AG04450 (cell line): ENCODE data around the gene TAS2R40. TPM values are rescaled to one million over a fixed set of nuclear protein-coding genes. Genes with fewer than 3 reads are reported as not detected.

Experiments
- CTCF ChIA-PET: fragments of 300-600, 350-600 bp; formaldehyde crosslinking; extraction: SDS; loops from one replicate; lab custom pipeline; 2022; ENCODE audit warnings: antibody characterized with exemption, inconsistent platforms; lab: Charles Lee
- POLR2A ChIA-PET: fragments of 350-600 bp; formaldehyde crosslinking; extraction: SDS; loops from one replicate; lab custom pipeline; 2021; ENCODE audit warnings: antibody characterized with exemption, inconsistent platforms; lab: Yijun Ruan, JAX
- DNase-seq: peaks from one replicate; pipeline ENCODE4 v3.0.0-alpha.2; 2011; ENCODE audit warnings: low read depth, low spot score
- H3K27ac ChIP-seq: one replicate; pipeline ENCODE4 v1.5.1; 2012; ENCODE audit warnings: low read depth, low read length, control low read depth
- H3K27me3 ChIP-seq: one replicate; pipeline ENCODE4 v1.6.0; 2012; ENCODE audit warnings: low read length; ENCODE audit not compliant: control insufficient read depth, insufficient read depth
- H3K4me3 ChIP-seq: 2 replicates; pipeline ENCODE4 v1.5.1; 2011; ENCODE audit warnings: mild to moderate bottlenecking, low read depth, low read length, control low read depth
- H3K9me3 ChIP-seq: 2 replicates; pipeline ENCODE4 v1.5.1; 2012; ENCODE audit warnings: low read length; ENCODE audit not compliant: control insufficient read depth, insufficient read depth
- CTCF ChIP-seq: IDR thresholded peaks from 2 replicates; pipeline ENCODE4 v1.5.1; 2011; ENCODE audit warnings: low read depth, low read length, control low read depth, inconsistent platforms
- polyA plus RNA-seq: library from polyadenylated mRNA; depleted of rRNA; stranded (reverse); fragments of >200 nt; gene quantifications from 2 replicates; pipeline ENCODE4 v1.2.3, GENCODE V29; 2011

The TAS2R40 gene
- polyA plus RNA-seq, 1 experiment = not detected

- Histone ChIP-seq H3K9me3 (peaks cover 6% of the 10 kb centered on the region; the same call in 1 of the 2 replicates), H3K4me3 (no peak overlapping the region), H3K27me3 (no peaks in the 10 kb centered on the region), H3K27ac (no peak overlapping the region)
- DNase-seq = no peak
- CTCF ChIA-PET = interaction anchor here (1.6 kb wide), 1 partner anchor 21 kb away, joined by 6 read pairs; no protein-coding TSS in a partner anchor
- POLR2A ChIA-PET = no interaction called here
- no peak for TF ChIP-seq CTCF
Observed at GRCh38 chr7:143236408-143236990, 14.7 kb downstream of the TAS2R40 start.

GRCh38 chr7:143237366-143237765 is 15.5 kb downstream of the TAS2R40 start:
- no peak for TF ChIP-seq CTCF

GRCh38 chr7:143238289-143238980 is 16.6 kb downstream of the TAS2R40 start:
- Histone ChIP-seq H3K4me3 (no peak overlapping the region), H3K27ac (no peak overlapping the region), H3K27me3 (no peaks in the 10 kb centered on the region), H3K9me3 (peaks cover 6% of the 10 kb centered on the region; the same call in 1 of the 2 replicates)
- no peak for DNase-seq
- CTCF ChIA-PET = interaction anchor here (1.8 to 3.8 kb wide), 6 partner anchors 12 to 178 kb away, joined by 6 to 132 read pairs (median 55); partner anchors contain the start of gene GSTK1
- POLR2A ChIA-PET = no interaction called here
- TF ChIP-seq CTCF = no peak

More at GRCh38 chr7:143237366-143237765, 15.5 kb downstream of the TAS2R40 start:
- Histone ChIP-seq H3K27me3 (no peaks in the 10 kb centered on the region), H3K9me3 (peaks cover 6% of the 10 kb centered on the region; the same call in 1 of the 2 replicates), H3K4me3 (no peak overlapping the region), H3K27ac (no peak overlapping the region)
- POLR2A ChIA-PET = no interaction called here
- CTCF ChIA-PET = interaction anchor here (0.7 to 1.6 kb wide), 2 partner anchors 9 to 22 kb away, joined by 3 to 6 read pairs; no protein-coding TSS in a partner anchor
- DNase-seq = no peak

- Histone ChIP-seq H3K9me3 (peaks cover 6% of the 10 kb centered on the region; the same call in 1 of the 2 replicates), H3K27ac (no peak overlapping the region), H3K27me3 (no peaks in the 10 kb centered on the region), H3K4me3 (no peak overlapping the region)
- ChIA-PET POLR2A (interaction anchor here (1.3 to 1.5 kb wide), 4 partner anchors 56 to 155 kb away, joined by 3 to 11 read pairs (median 4); no protein-coding TSS in a partner anchor), CTCF (interaction anchor here (0.5 to 3.8 kb wide), 72 partner anchors 8 to 704 kb away, joined by 3 to 132 read pairs (median 6); partner anchors contain the start of genes CASP2, GSTK1 and TAS2R40)
- no peak for TF ChIP-seq CTCF
- no peak for DNase-seq
Observed at GRCh38 chr7:143239813-143240212, 18.0 kb downstream of the TAS2R40 start.
